D341Med (cell line): Measurements from ENCODE around the gene C19orf81.

Experiments used
- DNase-seq: peaks from one replicate; pipeline ENCODE4 v3.0.0; 2012; ENCODE audit warnings: low spot score

C19orf81 gene

DNA sequence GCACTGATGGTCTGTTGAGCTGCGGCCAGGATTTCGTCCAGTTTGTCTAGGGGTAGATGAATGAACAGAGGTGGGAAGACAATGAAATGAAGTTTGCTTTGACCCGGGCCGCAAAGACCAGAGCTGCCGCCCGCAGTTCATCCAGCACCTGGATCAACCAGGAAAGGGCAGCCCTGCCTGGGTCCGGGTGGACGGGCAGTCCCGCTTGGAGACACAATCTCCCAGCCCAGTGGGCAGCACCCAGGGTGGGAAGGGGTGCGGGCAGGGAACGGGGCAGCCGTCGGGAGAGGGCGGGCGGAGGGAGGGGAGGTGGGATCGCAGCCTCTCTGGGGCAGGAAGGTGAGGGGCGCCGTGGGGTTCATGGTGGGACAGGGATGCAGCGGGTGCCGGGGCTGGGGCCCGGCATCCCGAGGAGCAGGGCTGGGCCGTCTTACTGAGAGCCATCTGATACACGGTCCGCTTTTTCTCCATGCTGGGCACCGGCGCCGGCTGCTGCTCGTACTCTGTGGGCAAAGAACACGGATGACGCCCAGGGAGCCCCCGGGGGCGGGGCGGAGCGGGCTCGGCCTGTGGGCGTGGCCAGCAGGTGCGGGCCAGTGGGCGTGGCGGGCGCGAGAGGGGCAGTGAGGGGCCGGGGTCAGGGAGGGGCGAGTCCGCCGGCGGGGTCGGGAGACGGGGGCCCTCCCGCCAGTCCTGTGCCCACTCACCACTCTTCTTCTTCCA lies 37.2 kb downstream of the C19orf81 start:
- DNase-seq: no peak

DNA sequence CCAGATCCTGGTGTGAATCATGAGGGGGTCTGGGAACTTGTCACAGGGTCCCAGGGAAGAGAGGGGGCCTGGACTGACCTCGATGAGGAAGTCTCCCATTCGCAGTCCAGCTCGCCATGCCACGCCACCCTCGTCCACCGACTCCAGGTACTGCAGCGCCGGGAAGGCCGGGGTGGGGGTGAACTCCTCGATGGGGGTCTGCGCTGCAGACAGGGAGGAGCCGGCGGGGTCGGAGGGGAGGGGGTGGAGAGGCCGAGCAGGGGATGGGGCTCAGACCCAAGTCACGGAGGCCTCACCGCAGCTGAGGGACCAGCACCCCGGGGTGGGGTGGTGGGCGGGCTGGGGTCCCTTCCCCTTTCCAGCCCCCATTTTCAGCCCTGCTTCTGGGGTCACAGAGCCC lies 39.5 kb downstream of the C19orf81 start:
- DNase-seq: no peak

DNA sequence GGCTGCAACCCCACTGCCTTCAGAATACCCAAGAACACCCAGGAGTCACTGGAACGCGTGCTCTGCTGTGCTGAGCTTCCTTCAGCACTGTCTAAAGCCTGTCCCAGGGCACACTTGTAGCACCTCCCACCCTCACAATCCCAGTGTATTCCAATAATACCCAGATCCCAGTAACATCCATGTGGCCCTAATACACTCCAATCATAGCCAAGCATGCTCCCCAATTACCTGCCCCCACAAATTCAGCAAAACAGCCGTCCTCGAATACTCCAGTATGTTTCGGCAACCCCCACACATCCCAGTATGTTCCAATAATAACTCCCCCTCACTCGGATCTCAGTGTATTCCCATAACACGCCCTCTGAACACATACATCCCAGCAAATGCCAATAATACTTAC lies 41.2 kb downstream of the C19orf81 start:
- no peak for DNase-seq

DNA sequence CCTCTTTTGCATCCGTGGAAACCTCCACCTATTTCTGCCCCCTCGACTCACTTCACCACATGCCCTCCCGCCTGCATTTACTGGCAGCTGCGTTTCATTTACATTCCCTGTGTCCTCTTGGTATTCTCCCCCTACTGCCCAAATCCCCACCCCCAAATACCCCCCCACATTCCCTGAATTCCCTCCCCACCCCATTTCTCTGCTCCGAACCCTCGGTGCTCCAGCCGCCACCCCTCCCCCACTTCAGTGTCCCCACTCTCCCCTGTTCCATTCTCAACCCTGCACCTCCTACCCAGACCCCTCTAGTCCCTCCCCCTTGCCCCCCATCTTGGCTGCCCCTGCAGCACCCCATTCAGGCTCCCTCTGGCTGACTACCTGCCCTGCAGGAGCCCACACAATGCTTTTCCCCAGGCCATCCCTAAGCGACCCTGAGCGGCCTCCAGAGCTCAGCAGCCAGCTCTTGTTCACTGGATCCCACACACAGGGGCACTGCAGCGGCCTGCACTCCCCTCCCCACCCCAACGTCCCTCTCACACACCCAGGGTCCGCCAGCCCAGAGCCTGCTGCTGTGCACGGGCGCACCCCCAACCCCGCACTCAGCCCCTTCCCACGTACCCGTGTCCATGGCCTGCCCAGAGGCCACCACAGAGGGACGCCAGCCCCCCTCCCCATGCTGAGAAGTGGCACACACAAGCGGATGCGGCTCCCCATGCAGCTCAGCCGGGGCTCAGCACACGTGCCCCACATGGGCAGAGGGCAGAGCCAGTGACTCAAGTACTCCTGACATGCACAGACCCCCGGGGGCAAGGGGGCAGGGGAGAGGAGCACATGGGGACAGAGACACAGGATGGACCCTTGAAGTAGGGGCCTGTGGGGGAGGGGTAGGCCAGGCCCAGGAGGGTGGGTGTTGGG lies 44.1 kb downstream of the C19orf81 start:
- no peak for DNase-seq

DNA sequence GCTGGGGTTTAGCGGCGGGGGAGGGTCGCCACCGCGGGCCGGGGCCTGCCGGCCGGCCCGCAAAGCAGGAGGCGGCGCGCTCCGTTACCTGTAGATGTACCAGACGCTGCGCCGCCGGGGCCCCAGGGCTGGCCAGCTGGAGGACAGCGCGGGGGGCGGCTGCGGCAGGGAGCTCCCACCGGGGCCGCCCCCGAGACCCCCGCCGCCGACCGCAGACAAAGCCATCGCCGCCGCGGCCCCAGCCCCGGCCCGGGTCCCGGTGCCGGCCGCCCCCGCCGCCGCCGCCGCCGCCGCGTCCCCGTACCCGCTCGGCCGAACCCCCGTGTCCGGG lies 45.5 kb downstream of the C19orf81 start:
- no peak for DNase-seq

DNA sequence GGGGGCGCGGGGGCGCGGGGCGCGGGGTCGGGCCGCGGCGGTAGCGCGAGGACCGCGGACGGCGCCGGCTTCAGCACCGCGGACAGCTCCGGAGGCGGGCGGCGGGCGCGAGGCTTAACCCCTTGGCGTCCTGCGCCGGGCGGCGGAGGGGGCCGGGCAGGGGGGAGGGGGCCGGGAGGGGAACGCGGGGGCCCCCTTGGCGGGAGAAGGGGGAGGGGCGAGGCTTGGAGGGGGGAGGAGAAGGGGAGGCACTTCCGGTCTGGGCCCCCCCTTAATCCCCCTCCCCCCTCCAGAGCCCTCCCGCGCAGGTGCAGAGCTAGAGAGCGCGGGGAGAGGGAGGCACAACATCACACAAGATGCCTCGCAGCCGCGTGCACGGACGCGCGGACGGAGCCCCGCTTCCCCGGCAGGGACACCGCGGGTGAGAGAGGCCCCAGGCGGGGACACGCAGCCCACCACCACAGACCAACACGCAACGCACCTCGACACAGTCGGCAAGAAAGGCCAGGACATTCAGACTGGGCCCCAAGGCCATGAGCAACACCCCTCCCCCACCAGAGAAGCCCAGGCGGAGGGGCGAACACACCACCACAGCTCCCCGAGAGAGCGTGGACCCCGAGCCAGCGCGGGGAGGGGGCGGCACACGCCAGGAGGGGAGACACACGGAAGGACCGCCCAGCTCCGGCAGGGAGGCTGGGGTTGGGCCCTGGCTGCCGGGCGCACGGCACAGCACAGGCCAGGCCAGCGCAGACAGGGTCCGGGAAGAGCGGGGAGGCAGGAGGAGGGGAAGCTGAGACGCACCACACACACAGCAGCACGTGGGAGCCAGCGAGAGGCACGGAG lies 46.2 kb downstream of the C19orf81 start:
- DNase-seq: peak; percentile 64

DNA sequence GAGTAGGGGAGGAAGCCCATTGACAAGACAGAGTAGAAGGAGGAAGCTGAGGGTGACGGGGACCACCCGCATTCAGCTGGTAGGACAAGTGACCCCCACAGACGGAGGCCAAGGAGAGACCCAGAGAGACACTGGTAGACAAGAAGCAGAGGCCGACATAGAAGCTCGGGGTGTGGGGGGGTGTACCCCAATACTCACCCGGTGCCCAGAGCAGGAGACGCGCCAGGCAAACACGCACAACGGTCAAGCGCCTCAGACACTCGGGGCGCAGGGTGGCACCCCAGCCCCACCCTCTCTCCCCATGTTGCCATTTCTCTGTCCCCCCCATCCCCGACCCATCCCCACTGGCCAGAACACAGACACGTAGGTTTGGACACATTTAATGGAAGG lies 46.8 kb downstream of the C19orf81 start:
- DNase-seq: no peak

DNA sequence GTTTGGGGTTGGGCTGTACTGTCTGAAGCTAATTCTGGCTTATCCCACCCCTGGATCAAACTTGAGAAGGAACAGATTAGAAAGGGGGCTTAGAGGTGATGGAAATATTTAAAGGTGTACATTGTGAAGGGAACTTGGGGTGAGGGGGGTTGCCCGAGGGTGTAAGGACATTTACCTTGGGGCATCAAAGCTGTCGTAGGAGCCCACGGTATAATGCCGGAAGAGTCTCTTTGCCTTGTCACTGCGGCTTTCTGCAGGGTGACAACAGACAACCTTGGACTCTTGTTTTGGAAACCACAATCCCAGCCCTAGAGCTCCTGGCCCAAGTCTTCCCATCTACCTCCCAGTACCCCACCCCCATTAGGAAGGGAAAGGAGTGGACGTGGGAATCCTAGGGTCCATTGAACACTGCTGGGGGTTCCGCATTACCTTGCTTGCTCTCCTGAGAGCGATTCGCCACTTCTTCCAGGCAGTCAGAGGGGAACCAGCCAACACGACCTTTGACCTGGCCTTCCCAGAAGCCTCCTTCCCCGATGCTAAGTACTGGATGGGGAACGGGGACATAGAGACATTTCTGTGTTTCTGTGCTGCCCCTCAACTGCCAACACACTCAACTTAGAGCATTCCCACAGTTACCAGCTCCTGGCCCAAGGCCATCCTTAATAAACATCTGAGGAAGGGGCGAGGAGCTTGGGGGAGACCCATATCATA lies 48.3 kb downstream of the C19orf81 start:
- DNase-seq: no peak

DNA sequence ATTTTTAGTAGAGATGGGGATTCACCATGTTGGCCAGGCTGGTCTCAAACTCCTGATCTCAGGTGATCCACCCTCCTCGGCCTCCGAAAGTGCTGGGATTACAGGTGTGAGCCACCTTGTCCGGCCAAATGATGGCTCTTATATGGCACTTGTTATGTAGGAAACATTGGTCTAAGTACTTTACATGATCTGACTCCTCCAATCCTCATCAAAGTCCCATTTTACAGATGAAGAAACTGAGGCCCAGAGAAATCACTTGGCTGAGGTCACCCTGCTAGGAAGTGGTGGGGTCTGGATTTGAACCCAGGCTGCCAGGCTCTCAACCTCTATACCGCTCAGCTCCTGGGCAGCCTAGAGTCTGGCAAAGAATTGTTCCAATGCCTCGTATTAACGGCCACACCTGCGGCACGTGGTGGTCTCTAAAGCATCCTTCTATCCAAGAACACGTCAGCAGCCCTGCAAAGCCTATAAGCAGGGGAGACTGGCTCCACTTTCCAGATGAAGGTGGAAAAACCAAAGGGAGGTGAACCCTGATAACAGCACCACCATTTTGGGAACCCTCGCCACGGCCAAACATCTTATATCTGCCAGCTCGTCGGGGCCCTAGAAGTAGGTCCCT lies 52.2 kb downstream of the C19orf81 start:
- DNase-seq: no peak

DNA sequence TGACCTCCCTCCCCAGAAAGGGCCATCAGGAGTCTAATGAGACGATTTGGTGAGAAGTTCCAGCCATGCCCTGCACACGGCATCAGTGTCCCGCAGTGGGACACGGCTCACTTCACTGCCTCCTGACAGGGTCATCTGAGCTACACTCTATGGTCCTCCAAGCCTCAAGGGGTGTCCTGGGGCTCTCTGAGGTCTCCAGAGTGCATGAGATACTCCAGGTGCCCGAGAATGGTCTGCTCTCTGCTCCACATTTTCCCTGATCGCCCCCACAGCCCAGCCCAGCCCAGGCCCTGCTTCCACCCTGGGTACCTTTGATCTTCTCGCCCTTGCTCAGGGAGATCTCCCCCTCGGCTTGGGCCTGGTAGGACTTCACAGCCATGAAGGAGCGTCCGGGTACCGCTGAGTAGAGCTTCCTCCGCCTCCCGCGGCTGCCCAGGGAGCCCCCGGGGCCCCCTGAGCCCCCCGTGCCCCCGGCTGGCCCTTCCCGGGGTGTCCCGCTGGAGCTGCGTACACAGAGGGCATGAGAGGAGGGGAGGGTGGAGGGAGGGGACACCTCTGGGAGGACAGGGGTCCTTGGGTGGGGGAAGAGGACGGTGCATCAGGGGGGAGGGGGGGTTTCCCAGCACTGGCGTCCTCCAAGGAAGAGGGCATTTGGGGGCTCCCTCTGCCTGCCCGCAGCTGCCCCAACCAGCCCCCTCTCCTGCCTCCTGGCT lies 53.1 kb downstream of the C19orf81 start:
- no peak for DNase-seq

DNA sequence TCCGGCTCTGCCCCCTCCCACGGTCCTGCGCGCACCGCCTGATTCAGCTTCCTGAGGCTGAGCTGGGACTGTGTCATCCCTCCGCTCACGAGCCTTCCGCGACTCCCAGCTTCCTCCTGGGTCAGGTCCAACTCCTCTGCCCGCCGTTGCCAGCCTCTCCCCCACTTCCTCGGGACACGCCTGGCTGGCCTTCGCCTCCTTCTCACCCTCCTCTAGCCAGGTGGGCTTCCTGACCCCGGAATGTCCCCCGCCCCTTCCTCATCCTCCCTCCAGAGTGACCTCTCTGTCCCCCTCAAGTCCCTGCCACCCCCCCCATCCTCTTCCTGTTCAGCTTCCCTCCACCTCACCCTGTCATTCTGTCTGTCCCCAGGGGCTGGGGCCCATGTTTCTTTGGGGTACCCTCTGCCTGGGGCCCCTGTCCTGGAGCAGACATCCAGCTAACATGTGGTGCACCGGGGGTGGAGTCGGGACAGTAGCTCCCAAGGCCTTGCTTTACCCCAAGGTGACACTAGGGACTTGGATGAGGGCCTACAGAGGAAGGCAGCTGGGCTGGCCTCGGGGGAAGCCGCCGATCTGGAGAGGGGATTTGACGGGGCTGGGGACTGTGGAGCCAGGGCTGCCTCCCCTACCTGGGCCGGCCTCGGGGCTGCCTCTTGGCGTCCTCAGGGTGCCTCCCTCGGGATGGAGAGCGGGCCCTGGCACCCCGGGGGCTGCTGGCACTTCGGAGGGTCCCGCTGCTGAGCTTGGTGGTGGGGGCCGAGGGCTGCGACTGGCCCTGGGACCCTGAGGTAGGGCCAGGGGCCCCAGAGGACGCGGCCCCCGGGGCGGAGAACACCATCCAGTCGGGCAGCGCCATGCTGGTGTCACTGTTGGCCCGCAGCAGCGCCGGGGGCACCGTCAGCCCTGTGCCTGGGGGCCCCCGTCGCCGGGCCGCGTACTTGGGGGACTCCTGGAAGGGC lies 53.9 kb downstream of the C19orf81 start:
- no peak for DNase-seq

DNA sequence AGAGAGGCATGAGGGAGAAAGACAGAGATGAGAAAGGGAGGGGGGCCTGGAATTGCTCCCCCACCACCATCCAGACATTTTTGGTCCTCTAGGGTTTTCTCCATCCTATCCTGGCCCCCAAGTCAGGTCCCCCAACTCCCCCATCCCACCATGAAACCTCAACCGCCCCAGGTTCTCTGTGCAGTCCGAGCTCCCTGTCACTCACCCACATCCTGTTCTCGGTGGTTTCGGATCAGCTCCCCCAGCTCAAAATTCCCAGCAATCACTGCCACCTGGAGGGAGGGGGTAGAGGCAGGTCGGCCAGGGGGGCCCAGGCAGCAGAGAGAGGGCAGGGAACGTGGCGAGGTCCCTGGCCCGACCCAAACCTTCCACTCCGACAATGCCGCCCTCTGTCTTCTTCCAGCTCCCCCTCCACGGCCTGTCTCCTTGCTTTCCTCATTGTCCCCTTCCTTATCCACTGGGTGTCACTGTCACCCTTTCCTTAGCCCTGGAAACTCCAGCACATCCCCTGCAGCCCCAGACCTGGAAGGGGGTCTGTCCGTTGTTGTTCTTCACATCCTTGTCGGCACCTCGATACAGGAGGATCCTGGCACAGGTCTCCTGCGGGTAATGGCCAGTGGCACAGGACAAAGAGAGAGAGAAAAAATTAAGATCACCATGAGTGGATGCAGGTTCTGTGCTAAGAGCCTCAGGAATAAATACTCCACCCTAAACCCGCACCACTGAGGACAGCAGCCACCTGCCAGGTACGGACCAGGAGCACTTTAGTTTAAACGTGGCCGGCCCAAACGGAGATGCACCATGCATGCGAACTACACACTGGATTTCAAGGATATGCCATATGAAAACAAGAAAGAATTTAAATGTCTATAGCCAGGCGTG lies 54.9 kb downstream of the C19orf81 start:
- DNase-seq: peak; percentile 66

DNA sequence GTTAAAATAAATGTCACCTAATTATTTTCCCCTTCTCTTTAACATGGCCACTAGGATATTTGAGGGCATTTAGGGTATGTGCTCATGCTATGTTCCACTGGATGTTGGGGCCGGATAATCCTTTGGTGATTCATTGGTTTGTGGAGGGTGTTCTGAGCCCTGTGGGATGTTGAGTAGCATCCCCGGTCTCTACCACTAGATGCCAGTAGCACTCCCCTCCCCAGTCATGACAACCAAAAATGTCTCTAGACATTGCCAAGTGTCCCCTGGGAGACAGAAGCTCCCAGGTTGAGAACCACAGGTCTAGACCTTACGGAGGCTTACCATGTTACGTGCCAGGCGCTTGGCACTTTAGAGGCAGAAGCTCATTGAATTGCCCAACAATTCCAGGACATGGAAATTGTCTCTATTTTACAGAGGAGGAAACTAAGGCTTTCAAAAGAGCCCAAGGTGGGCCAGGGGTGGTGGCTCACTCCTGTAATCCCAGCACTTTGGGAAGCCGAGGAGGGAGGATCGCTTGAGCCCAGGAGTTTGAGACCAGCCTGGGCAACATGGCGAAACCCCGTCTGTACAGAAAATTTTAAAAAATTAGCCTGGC lies 56.3 kb downstream of the C19orf81 start:
- peak; percentile 69 for DNase-seq

DNA sequence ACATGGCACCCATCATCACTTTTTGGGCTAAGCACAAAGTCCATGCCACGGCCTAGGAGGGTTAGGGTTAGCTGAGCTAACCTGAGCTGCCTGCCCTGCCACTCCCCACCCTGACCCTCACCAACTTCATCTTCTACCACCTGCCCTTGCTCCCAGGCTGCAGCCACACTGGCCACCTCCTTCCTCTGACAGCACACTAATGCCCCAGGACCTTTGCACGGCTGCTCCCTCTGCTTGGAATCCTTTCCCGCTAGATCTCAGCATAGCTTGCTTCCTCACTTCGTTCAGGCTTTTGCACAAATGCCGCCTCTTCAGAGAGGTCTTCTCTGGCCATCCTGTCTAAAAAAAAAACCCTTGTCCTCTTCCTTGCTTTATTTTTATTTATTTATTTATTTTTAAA lies 57.1 kb downstream of the C19orf81 start:
- no peak for DNase-seq

DNA sequence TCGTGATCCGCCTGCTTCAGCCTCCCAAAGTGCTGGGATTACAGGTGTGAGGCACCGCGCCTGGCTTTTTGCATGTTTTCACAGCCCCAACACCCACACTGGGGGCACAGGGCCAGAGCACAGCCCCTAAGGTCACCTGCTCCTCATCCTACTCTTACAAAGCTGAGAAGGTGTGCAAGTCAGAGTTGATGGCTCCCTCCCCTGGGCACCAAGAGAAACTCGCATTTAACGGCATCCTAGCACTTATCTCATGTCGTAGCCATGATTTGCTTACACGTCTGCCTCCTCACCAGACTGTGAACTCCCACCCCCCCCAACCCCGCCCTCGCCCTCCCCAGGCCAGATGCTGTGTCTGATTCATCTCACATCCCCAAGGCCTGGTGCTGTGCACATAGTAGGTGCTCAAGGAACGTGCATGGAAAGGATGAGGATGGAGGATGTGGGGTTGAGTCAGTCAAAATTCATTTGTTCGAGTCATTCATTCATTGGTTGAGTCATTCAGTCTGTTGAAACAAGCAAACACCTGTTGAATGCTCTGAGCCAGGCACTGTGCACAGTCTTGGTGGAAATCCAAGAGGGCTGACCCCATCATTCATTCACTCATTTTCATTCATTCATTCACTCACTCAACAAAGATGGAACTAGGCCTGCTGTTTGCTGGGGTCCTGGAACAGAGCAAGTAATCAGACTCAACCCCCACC lies 59.1 kb downstream of the C19orf81 start:
- no peak for DNase-seq
